Gastroesophageal sphincter (tissue), 4 donors: Measurements from ENCODE around the gene ITIH3. TPM values are rescaled to one million over a fixed set of nuclear protein-coding genes. Genes with fewer than 3 reads are reported as not detected.

Experiments
- ATAC-seq: fragments of 150-250 bp; one replicate; pipeline ENCODE4 v1.9.1; 2016; ENCODE audit warnings: mild to moderate bottlenecking, moderate library complexity
- H3K27ac ChIP-seq, 4 donors: fragments of 200-600 bp; sonication (generic) in 3 of 4; 1 replicate in 3 of 4; 2 replicates in 1 of 4; pipeline ENCODE4 v1.5.1; 2016 to 2019
- H3K27me3 ChIP-seq: fragments of 200-600 bp; sonication (generic); one replicate; pipeline ENCODE4 v1.5.1; 2019
- H3K36me3 ChIP-seq, 2 donors: fragments of 200-600 bp; sonication (generic); one replicate each; pipeline ENCODE4 v1.5.1; 2019; ENCODE audit warnings: control low read depth in 1 of 2
- H3K4me1 ChIP-seq, 3 donors: fragments of 200-600 bp; sonication (generic); 1 replicate in 2 of 3; 2 replicates in 1 of 3; pipeline ENCODE4 v1.5.1; 2016 to 2019; ENCODE audit warnings: control low read depth in 2 of 3
- H3K4me3 ChIP-seq, 2 donors: fragments of 200-600 bp; sonication (generic); one replicate each; pipeline ENCODE4 v1.5.1; 2019; ENCODE audit warnings: mild to moderate bottlenecking in 1 of 2, moderate library complexity in 1 of 2
- H3K9me3 ChIP-seq, 3 donors: fragments of 200-600 bp; sonication (generic); one replicate each; pipeline ENCODE4 v1.5.1; 2017 to 2019; ENCODE audit warnings: control low read depth in 2 of 3
- EP300 ChIP-seq: sonication (generic); formaldehyde crosslinking; IDR thresholded peaks from one replicate; pipeline ENCODE4 v1.6.1; 2017; ENCODE audit warnings: antibody characterized with exemption, mild to moderate bottlenecking
- POLR2A ChIP-seq, 2 donors: fragments of 450-650 bp; IDR thresholded peaks; one replicate each; pipeline ENCODE4 v1.6.1; 2017; ENCODE audit warnings: antibody characterized with exemption in 2 of 2, mild to moderate bottlenecking in 2 of 2, moderate library complexity in 1 of 2
- POLR2AphosphoS5 ChIP-seq: sonication (generic); formaldehyde crosslinking; IDR thresholded peaks from one replicate; pipeline ENCODE4 v1.6.1; 2017; ENCODE audit warnings: antibody characterized with exemption
- WGBS, 2 donors: methylation state at CpG; one replicate each; pipeline ENCODE4 v1.1.5; 2018; ENCODE audit warnings: low coverage in 1 of 2; 5-methylcytosine and 5-hydroxymethylcytosine counted together
- total RNA-seq, 4 donors: library from RNA; depleted of rRNA; stranded (reverse); fragments of >200 nt; gene quantifications; one replicate each; pipeline ENCODE4 v1.1.0, GENCODE V29; 2016
- TF ChIP-seq, protein P1 (sequence below), 4 experiments: fragments of 200-600 bp in 2 of 4; fragments of 450-650 bp in 2 of 4; sonication (generic) in 1 of 4; IDR thresholded peaks; one replicate each; pipeline ENCODE4 v1.5.1; 2017 to 2019; ENCODE audit warnings: antibody characterized with exemption in 4 of 4, mild to moderate bottlenecking in 2 of 4, moderate library complexity in 2 of 4

The ITIH3 gene
- total RNA-seq, 4 donors from 2014 or later = 0.27 to 9.7 (median 0.89) TPM; not detected in 1

DNA sequence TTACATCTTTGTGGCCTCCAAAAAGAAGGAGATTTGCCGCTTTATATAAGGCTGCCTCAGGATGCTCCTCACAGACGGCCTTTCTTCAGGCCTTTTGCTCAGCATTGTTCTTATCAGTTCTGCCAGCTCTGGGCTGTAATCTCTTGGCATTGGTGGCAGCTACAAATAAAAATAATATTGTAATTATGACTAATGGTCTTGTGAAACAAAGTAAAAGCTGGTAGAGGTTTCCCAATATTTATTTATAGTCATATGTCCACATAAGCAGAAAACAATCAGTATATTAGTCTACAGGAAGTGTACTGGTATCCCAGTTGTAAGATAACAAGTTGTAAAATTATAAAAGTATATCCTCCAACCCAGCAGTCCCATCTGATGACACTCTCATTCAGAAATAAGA, 31.1 kb upstream of the ITIH3 start:
- Histone ChIP-seq H3K27ac (no peak overlapping the region), H3K9me3 (no peaks in the 10 kb centered on the region), H3K27me3 (no peaks in the 10 kb centered on the region), H3K4me1 (no peaks in the 10 kb centered on the region), H3K36me3 (peaks cover 0 to 100% of the 10 kb centered on the region in 2 donors), H3K4me3 (no peak overlapping the region)
- 73 to 85% methylated on average over 2 of the region's 2 CpGs for WGBS, 2 donors
- TF ChIP-seq, protein P1, sequence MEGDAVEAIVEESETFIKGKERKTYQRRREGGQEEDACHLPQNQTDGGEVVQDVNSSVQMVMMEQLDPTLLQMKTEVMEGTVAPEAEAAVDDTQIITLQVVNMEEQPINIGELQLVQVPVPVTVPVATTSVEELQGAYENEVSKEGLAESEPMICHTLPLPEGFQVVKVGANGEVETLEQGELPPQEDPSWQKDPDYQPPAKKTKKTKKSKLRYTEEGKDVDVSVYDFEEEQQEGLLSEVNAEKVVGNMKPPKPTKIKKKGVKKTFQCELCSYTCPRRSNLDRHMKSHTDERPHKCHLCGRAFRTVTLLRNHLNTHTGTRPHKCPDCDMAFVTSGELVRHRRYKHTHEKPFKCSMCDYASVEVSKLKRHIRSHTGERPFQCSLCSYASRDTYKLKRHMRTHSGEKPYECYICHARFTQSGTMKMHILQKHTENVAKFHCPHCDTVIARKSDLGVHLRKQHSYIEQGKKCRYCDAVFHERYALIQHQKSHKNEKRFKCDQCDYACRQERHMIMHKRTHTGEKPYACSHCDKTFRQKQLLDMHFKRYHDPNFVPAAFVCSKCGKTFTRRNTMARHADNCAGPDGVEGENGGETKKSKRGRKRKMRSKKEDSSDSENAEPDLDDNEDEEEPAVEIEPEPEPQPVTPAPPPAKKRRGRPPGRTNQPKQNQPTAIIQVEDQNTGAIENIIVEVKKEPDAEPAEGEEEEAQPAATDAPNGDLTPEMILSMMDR (IDR thresholded peaks at IDR 0.05) = no peak
- TF ChIP-seq POLR2A (IDR thresholded peaks at IDR 0.05) (no peak), EP300 (no peak), POLR2AphosphoS5 (no peak)
- no peak for ATAC-seq

DNA sequence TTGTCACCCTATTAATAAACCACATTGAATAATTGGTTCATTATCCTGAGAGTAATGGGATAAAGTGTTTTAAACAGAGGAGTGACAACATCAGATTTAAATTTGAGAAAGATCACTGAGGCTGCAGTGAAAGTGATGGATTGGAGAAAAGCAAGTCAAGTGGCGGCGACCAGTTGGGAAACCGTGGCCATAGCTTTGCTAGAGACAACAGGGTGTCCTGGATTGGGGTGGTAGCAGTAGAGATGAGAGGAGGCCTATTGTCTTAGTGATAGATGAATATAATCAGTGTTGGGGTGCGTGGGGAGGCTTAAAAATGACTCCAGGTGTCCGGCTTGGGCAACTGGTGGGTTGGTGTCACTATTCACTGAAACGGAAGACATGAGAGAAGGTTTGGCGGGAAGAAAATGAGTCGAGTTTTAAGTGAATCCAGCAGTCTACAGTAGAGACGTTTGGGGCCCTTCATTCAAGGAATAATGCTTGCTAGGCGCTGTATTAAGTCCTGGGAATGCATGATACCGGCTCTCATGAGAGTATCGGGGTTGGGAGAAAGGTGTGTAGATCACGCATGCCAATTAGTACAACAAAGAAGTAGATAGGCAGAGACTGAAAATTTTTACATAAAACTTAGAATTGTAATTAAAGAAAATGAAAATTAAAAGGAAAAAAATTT, 24.7 kb upstream of the ITIH3 start:
- 17 to 18% methylated on average over 12 to 13 of the region's 13 CpGs for WGBS, 2 donors
- peaks cover 0 to 35% of the 10 kb centered on the region in 2 donors for H3K36me3 ChIP-seq
- ATAC-seq = no peak
- H3K4me3 ChIP-seq = peak overlapping the region; percentile 75 to 97
- H3K4me1 ChIP-seq = peaks cover 0 to 24% (median 6%) of the 10 kb centered on the region in 3 donors
- peak overlapping the region in 2 of 4 donors; percentile 81 to 83 for H3K27ac ChIP-seq
- no peaks in the 10 kb centered on the region for H3K9me3 ChIP-seq
- TF ChIP-seq POLR2AphosphoS5 = no peak
- no peak for TF ChIP-seq POLR2A (IDR thresholded peaks at IDR 0.05)
- TF ChIP-seq, protein P1 (IDR thresholded peaks at IDR 0.05) = no peak
- no peak for TF ChIP-seq EP300
- no peaks in the 10 kb centered on the region for H3K27me3 ChIP-seq

DNA sequence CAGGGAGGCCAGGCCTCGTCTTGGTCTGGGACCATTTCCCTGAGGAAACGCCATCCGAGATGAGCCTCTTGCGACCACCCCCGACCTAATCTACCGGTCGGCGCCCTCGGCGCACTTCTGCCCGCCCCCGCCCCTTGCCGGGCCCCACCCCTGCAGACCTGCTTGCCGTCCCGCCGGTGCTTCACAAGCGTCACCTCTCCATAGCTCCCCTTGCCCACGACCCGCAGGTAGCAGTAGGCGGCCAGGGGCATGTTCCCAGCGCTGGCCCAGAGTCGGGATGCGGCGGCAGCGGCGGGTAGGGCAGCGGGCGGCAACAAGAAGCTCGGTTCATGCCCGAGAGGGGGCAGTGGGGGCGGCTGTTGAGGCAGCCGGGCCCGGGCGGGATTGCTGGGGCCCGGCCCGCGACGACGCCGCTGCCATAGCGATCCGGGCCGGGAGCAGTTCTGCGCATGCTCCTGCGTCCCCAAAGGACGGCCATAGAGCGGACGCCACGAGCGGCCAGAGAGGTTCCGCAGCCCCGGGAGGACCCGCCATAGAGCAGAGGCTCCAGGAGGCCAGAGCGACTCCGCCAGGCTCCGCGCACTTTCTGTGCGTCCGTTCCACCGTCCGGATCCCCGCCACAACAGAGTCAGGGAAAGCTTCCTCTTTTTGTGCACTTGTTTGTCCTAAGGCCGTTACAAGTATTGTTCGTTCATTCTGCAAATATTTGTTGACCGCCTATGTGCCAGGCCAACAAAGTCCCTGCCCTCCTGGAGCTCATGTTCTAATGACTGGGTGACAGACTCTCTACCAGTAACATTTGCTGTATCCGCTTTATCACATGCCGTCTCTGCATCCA, 23.9 kb upstream of the ITIH3 start, which contains the start of gene NEK4:
Gene NEK4 (minus strand): TSS at position 445 of the 838 bp plus-strand sequence. CDS start 194 bp downstream, at position 251.
- H3K27me3 ChIP-seq = no peaks in the 10 kb centered on the region
- no peaks in the 10 kb centered on the region for H3K9me3 ChIP-seq
- peaks cover 0 to 27% of the 10 kb centered on the region in 2 donors for H3K36me3 ChIP-seq
- peaks cover 0 to 24% (median 6%) of the 10 kb centered on the region in 3 donors for H3K4me1 ChIP-seq
- WGBS, 2 donors = 0% methylated on average over 7 to 20 of the region's 67 CpGs
- H3K4me3 ChIP-seq = peak within 1 kb of the TSS; percentile 75 to 97
- TF ChIP-seq EP300 (no peak), POLR2A (IDR thresholded peaks at IDR 0.05) (peak; percentile 58 to 61), POLR2AphosphoS5 (peak; percentile 48)
- TF ChIP-seq, protein P1 (IDR thresholded peaks at IDR 0.05) = peak in 2 of 4 experiments; percentile 6 to 34
- H3K27ac ChIP-seq = peak within 1 kb of the TSS; percentile 39 to 83 (median 78)
- ATAC-seq = peak; percentile 99

DNA sequence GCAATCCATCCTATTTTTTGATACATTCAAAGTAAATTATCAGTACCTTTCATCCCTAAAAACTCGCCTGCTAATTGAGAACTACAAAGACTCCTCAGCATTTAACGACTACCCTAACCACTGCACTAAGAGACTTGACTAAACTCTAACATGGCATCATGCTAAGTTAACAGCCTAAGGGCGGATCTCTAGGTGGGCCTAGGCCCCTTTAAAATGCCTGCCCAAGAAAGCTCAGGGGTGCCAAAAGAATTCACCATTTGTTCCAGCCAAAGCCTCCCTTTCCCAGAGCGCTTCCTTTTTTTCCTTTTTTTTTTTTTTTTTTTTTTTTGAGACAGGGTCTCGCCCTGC, 23.3 kb upstream of the ITIH3 start:
- ATAC-seq = no peak
- peak overlapping the region; percentile 29 to 83 (median 78) for H3K27ac ChIP-seq
- TF ChIP-seq POLR2A (IDR thresholded peaks at IDR 0.05) (no peak), EP300 (no peak), POLR2AphosphoS5 (no peak)
- TF ChIP-seq, protein P1 (IDR thresholded peaks at IDR 0.05) = no peak
- H3K27me3 ChIP-seq = no peaks in the 10 kb centered on the region
- H3K36me3 ChIP-seq = peaks cover 0 to 21% of the 10 kb centered on the region in 2 donors
- 38 to 42% methylated on average over 3 to 4 of the region's 5 CpGs for WGBS, 2 donors
- peak overlapping the region; percentile 75 to 97 for H3K4me3 ChIP-seq
- H3K9me3 ChIP-seq = no peaks in the 10 kb centered on the region
- peaks cover 0 to 24% (median 6%) of the 10 kb centered on the region in 3 donors for H3K4me1 ChIP-seq
